NT2/D1 (cell line): Measurements from ENCODE around the gene HLF.

Experiments
- SUZ12 ChIP-seq: IDR thresholded peaks from 2 replicates; pipeline ENCODE4 v1.6.1; 2011; ENCODE audit not compliant: insufficient read length, insufficient read depth; ENCODE audit errors: extremely low read depth
- YY1 ChIP-seq: IDR thresholded peaks from 2 replicates; pipeline ENCODE4 v1.6.1; 2011; ENCODE audit not compliant: insufficient read length, insufficient read depth

DNA sequence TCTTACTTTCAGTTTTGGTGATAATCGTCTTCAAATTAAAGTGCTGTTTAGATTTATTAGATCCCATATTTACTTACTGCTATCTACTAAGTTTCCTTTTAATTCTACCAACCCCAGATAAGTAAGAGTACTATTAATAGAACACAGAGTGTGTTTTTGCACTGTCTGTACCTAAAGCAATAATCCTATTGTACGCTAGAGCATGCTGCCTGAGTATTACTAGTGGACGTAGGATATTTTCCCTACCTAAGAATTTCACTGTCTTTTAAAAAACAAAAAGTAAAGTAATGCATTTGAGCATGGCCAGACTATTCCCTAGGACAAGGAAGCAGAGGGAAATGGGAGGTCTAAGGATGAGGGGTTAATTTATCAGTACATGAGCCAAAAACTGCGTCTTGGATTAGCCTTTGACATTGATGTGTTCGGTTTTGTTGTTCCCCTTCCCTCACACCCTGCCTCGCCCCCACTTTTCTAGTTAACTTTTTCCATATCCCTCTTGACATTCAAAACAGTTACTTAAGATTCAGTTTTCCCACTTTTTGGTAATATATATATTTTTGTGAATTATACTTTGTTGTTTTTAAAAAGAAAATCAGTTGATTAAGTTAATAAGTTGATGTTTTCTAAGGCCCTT, 56.8 kb downstream of the HLF start:
- TF ChIP-seq SUZ12 (no peak), YY1 (no peak)
